Measurements from ENCODE around the gene PTEN.

- TF ChIP-seq CTCF (IDR thresholded peaks at IDR 0.05; ENCODE audit: extremely low read depth in 1 of 2, insufficient read depth in 1 of 2, low read depth in 1 of 2, low read length in 2 of 2) (peak in 1 of 2 donors; percentile 5), POLR2AphosphoS5 (IDR thresholded peaks at IDR 0.05; ENCODE audit: insufficient read depth, low read depth, low read length) (peak; percentile 82), MAX (IDR thresholded peaks at IDR 0.05; ENCODE audit: insufficient read depth, insufficient read length) (no peak), POLR2A (IDR thresholded peaks at IDR 0.05; ENCODE audit: low read depth, low read length) (peak; percentile 77), MYC (IDR thresholded peaks at IDR 0.05; ENCODE audit: low read depth, low read length) (no peak), FOS (IDR thresholded peaks at IDR 0.05; ENCODE audit: borderline replicate concordance, insufficient read depth, low read length) (no peak), EZH2 (IDR thresholded peaks at IDR 0.05; ENCODE audit: borderline replicate concordance, low read depth, low read length, severe bottlenecking) (no peak), GATA2 (IDR thresholded peaks at IDR 0.05; ENCODE audit: insufficient read depth, insufficient read length, low read depth, low read length) (no peak)
Measured at GRCh38 chr10:87817609-87818504, 45.6 kb upstream of the PTEN start, which contains the start of gene ATAD1.
